Measurements from ENCODE around the gene RAB7A. TPM values are rescaled to one million over a fixed set of nuclear protein-coding genes. Genes with fewer than 3 reads are reported as not detected.

The RAB7A gene
- total and polyA plus RNA-seq, 2 of the 13 experiments (the other 11 are each of a cell fraction or from before 2014, with no cell fraction given): 26.5 to 182 TPM

- in situ Hi-C loops (cut with HindIII; ENCODE audit: extremely low pct_ligation_motif_present, low pct_unique_long_range_greater_than_20kb): loop anchor here (10.0 kb wide), 1 partner anchor 129 kb away; no protein-coding TSS in a partner anchor
- no peaks in the 10 kb centered on the region for H3K27me3 ChIP-seq (ENCODE audit: control insufficient read depth in 1 of 2, insufficient read depth in 2 of 2, low read length in 2 of 2)
- CTCF ChIA-PET (ENCODE audit: low intra/inter-chr PET ratio, low total read pairs): no interaction called here
- H3K79me2 ChIP-seq (ENCODE audit: insufficient read depth, low read length): peaks cover 2% of the 10 kb centered on the region
- no peak overlapping the region for H3K27ac ChIP-seq (ENCODE audit: extremely low read length, insufficient read depth, low read length)
- H3K9me3 ChIP-seq (ENCODE audit: low read length): no peaks in the 10 kb centered on the region
- no peak for TF ChIP-seq CEBPZ (IDR thresholded peaks at IDR 0.05; ENCODE audit: low read length)
- no peak for TF ChIP-seq ZNF30 (CRISPR knock-in tag; IDR thresholded peaks at IDR 0.05)
- TF ChIP-seq ONECUT2 (CRISPR knock-in tag; IDR thresholded peaks at IDR 0.05): no peak
- TF ChIP-seq ZNF784 (CRISPR knock-in tag; IDR thresholded peaks at IDR 0.05; ENCODE audit: borderline replicate concordance): no peak
- no peak for TF ChIP-seq ZNF225 (CRISPR knock-in tag; IDR thresholded peaks at IDR 0.05)
- TF ChIP-seq MTA3 (CRISPR knock-in tag; IDR thresholded peaks at IDR 0.05): no peak
- no peak for TF ChIP-seq NKX3-1 (CRISPR knock-in tag; IDR thresholded peaks at IDR 0.05)
- TF ChIP-seq KAT7 (CRISPR knock-in tag; IDR thresholded peaks at IDR 0.05; ENCODE audit: borderline replicate concordance): no peak
- no peak for TF ChIP-seq CCDC6 (CRISPR knock-in tag; IDR thresholded peaks at IDR 0.05)
- no peak for TF ChIP-seq TFDP2 (CRISPR knock-in tag; IDR thresholded peaks at IDR 0.05)
- TF ChIP-seq RAD21 (CRISPR knock-in tag; IDR thresholded peaks at IDR 0.05): no peak
- no peak for TF ChIP-seq ZNF556 (CRISPR knock-in tag; IDR thresholded peaks at IDR 0.05; ENCODE audit: borderline replicate concordance)
- TF ChIP-seq ZNF232 (CRISPR knock-in tag; IDR thresholded peaks at IDR 0.05; ENCODE audit: borderline replicate concordance): no peak
- no peak for DNase-seq (ENCODE audit: low spot score)
- POLR2A ChIA-PET: no interaction called here
- H2AFZ ChIP-seq (ENCODE audit: low read length): no peak overlapping the region
- no peak overlapping the region for H3K9ac ChIP-seq (ENCODE audit: insufficient read depth, low read depth, low read length)
- no TSS peak for BruUV-seq (replicated peaks)
- intact Hi-C loops (cut with micrococcal nuclease; ENCODE audit: unreplicated experiment): no loop called here
- no peak for FAIRE-seq
- no peak for ATAC-seq
- peaks cover 31 to 78% of the 10 kb centered on the region in 2 experiments for H3K36me3 ChIP-seq (replicated peaks in 1 of 2; ENCODE audit: control insufficient read depth in 1 of 2, insufficient read depth in 2 of 2, low read length in 2 of 2)
- H4K20me1 ChIP-seq (ENCODE audit: insufficient read depth, low read length): peaks cover 3% of the 10 kb centered on the region; the same call in 1 of the 2 replicates
- no peak overlapping the region for H3K4me3 ChIP-seq (replicated peaks in 1 of 3; ENCODE audit: insufficient read depth in 1 of 3, low read depth in 2 of 3, low read length in 3 of 3)
- no peaks in the 10 kb centered on the region for H3K4me1 ChIP-seq (ENCODE audit: insufficient read depth, low read length)
- no peak overlapping the region for H3K4me2 ChIP-seq (ENCODE audit: low read depth, low read length)
These were observed 77.3 kb downstream of the RAB7A start for GRCh38 chr3:128803307-128803706.
